GM18505 (cell line): ENCODE measurements around the gene PTCD3.

ENCODE experiments used
- ATAC-seq: cut with Tn5 transposase; IDR thresholded peaks from one replicate; pipeline ENCODE4 v1.9.1; 2021; ENCODE audit not compliant: unreplicated experiment
- POLR2A ChIP-seq: IDR thresholded peaks from 4 replicates; pipeline ENCODE4 v1.6.1; 2011; ENCODE audit warnings: borderline replicate concordance; ENCODE audit not compliant: insufficient read depth, insufficient read length; ENCODE audit errors: extremely low read depth

The PTCD3 gene

DNA sequence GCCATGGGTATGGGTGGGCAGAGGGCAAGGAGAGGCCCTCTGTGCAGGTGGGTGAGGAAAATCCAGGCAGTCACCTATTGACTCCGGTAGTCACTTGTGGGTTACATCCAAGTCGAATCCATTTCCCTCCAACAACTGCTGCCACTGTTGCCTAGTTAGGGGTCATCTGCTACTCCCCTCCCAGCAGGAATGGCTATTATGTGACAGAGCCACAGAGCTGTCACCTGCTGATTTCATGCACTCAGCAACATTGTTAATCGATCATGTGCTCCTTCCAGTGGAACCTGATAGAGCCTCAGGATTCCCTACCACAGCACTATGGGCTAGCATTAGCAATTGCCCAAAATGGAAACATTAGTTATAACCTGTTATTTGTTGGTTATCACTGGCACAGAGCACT lies 31.8 kb upstream of the PTCD3 start:
- no peak for TF ChIP-seq POLR2A
- no peak for ATAC-seq

DNA sequence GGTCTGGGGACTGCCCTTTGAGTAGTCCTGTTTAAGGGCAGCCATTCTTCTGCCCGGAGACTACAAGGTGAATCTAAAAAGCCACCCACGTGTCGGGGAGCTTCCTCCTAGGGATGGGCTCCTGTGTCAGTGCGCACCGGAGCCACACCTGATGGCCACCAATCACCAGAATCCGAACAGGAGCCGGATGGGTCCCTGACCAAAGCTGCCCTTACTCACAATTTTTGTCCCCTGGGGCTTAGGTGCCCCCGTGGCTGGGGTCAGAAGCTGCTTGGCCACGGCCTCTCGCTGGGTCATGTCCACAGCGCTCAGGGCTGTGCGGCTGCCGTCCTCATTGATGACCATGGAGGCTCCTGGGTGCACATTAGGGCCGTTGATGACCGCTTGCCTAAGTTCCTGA lies 31.2 kb upstream of the PTCD3 start:
- TF ChIP-seq POLR2A = no peak
- ATAC-seq = no peak

DNA sequence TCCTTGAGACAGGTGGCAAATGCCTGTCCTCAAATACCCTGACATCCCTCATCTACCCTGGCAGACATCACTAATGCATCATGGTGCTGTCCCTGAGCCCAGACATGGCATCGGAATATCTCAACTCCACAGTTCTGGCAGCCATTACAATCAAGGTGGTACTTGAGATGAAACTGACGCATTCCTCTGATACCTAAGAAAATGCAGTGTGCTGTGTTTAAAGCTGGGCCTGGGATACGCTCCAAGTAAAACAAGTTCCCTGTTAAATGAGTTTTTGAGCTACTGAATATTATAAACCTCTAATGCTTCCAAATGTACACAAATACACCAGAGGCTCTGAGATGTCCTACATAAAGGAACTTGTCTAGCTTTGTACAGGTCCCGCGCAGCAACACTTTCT lies 30.1 kb upstream of the PTCD3 start:
- ATAC-seq = no peak
- no peak for TF ChIP-seq POLR2A

DNA sequence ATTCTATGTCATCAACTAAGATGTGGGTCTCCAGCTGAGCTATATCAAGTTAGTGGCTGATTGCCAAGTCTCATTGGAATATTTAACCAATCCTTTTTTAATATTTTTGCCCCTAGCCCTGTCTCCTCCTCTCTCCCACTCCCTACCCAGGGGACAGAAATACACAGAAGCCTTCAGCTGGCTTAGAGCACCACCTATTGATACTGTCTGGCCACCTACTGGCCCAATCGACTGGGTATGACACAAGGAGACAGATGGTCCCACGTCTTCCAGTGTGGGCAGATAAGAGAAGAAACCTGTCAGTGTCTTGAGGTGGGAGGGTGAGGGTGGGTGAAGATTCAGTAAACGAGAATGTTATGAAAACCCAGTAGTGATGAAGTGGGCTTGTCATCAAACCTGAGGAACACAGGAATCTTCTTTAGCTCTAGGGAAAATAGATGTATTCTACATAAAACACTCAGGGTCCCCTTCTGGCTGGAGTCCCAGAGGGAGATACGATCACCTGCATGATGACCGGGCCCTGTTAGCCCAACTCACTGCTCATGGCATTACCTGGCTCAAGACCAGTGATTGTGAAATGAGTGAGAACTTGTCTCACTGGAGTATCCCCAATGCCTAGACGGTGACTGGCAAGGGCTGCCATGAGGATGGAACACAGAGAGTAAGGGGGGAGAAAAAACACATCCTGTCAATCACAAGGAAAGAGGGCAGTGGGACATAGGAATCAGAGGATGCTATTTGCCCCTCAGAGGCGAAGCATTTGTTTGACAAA lies 27.1 kb upstream of the PTCD3 start:
- no peak for ATAC-seq
- TF ChIP-seq POLR2A = no peak

DNA sequence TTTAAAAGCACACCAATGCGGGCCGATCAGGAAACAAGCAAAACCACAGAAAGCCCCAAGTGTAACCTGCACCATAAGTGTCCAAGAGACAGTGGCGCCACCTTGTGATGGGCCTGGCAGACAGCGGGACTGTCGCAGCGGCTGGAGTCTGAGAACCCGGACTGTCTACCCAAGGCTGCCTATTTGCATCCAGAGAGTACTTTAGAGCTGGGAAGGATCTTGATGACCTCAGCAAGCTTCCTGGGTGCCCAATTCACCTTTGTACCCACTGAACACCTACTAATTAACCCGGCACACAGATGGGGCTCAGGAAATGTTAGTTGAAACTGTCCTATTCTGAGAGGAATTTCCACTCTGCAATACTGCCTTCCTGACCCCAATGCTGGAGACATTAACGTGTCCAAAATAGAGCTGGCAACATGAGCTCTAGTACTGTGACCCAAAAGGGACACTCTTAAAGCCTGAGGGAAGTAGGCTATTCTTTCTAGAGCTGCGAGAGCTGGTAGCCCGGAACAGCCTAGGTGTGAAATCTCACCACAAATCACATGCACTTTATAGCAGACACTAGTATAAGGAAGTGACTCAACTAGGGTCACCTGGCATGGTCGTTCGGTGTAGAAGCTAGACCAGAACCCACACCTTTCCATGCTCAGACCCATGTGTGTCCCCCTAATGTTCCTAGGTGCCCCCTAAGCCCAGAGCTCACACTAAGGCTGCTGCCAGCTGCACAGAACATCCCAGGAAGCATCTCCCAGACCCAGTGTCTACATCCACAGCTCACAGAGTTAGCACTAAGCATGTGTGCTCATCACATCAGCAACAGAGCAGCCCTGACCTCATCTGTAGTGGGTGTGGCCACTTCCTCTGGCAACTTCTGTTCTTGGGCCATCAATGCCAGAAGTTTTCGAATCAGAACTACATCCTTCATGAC lies 25.8 kb upstream of the PTCD3 start:
- TF ChIP-seq POLR2A = peak; percentile 41
- peak; percentile 69 for ATAC-seq

DNA sequence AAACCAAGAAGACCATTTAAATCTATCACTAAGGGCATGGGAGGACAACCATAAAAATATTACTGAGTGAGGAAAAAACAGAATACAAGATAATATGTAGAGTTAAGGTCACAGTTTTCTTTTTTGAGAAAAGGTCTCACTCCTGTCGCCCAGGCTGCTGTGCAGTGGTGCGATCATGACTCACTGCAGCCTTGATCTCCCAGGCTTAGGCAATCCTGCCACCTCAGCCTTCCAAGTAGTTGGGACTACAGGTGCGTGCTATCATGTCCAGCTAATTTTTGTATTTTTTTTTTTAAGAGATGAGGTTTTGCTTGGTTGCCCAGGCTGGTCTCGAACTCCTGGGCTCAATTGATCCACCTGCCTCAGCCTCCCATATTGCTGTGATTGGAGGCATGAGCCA lies 24.3 kb upstream of the PTCD3 start:
- TF ChIP-seq POLR2A = no peak
- ATAC-seq = no peak

DNA sequence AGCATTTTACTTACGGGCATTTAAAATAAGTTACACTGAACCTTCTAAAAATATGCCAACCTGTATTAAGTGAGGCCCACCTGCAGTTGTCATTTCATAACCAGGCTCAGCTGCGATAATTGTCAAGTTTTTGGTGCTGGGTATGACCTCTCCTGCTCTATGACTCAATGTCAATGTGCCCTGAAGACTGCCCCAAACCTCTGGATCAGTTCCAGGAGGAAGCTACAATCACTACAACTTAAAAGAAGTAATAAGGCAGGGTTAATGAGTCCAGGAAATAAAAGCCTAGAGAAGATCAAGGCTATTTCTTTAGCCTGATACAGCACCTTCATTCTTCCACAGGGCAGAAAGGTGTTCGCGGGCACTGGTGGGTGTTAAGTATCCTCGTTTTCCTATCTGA lies 23.3 kb upstream of the PTCD3 start:
- no peak for TF ChIP-seq POLR2A
- ATAC-seq = no peak

DNA sequence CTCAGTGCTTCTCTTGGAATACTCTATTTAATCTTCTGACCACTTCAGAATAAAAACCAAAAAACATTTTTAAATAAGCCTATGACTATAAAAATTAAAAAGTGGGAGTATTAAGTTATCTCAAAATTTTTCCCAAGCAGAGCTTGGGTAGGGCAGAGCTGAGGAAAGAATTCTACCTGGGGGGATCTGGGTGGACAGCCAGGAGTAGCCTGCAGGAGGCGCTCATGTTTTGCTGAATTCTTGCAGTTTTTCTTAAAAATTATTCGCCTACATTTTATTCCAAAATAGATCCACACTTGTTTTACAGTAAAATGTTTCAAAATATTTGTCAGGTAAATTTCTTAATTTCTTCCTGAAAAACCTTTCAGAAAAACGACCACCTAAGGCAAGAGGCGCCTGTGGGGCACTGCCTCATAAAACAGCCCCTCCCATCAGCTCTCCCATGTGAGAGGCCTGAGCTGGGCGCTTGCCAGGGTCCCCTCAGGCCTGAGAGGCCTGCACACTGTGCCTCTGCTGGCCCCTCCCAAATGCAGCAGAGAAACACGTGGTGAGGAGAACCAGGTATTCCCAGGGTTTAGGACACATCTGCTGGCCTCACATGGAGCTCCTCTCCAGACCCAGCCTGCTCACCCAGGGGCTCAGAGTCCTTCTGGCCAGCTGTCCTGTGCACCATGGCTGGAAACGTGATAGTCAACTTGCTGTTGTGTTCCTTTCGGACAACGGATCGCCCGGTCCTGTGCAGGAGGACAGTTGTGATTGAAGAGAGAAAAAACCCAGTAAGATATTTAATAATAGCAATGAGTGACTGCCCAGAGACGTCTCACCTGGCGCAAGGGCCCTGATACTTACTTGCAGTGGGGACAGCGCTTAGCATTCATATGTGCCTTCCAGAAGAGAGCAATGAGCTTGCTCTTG lies 17.8 kb upstream of the PTCD3 start:
- TF ChIP-seq POLR2A = no peak
- ATAC-seq = no peak

DNA sequence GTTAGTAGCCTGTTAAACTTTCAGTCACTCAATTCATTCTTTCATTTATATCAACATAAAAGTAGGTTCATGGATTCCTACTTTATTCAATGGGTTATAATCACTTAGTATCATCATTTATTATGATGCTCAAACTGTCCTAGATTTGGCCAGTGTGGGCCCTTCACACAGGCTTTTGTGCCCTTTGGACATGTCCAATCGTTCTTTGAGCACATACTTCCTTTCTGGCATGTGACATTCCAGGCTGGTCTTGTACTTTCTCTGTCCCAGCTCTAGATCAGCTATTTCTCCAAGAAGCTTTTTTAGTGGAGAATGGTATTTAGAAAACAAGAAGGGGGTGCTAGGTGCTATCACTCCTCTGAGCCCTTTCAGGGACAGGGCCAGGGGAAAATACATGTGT lies 11.8 kb upstream of the PTCD3 start:
- TF ChIP-seq POLR2A = no peak
- no peak for ATAC-seq

DNA sequence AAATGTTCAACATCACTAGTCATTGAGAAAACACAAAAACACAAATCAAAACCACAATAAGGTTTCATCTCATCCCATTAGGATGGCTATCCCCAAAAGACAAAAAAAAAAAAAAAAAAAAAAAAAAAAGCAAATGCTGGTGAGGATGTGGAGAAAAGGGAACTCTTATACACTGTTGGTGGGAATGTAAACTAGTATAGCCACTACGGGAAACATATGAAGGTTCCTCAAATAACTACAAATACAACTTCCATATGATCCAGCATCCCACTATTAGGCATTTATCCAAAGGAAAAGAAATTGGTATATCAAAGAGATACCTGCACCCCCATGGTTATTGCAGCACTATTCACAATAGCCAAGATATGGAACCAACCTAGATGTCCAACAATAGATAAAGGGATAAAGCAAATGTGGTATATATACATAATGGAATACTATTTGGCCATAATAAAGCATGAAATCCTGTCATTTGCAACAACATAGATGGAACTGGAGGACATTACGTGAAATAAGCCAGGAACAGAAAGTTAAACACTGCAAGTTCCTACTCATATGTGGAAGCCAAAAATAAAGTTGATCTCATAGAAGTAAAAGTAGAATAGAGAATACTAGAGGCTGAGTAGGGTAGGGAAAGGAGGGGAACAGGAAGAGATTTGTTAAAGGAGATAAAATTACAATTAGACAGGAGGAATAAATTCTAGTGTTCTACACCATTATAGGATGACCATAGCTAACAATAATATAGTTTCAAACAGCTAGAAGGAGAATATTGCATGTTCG lies 8.7 kb upstream of the PTCD3 start:
- no peak for ATAC-seq
- no peak for TF ChIP-seq POLR2A

DNA sequence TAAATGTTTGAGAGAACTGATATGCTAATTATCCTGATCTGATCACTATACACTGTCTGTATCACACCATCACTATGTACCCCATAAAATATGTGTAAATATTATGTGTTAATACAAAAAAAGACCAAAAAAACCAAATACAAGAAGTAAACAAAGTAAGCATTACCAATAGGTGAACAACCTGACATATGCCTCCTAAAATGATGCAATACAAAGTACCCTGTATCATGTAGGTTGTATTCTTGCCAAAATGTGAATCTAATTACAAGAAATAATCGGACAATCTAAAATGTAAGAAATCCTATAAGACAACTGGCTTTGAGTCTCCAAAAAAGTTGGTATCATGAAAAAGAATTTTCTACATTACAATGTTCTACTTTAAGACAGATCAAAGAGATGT lies 8.1 kb upstream of the PTCD3 start:
- no peak for TF ChIP-seq POLR2A
- ATAC-seq = no peak

DNA sequence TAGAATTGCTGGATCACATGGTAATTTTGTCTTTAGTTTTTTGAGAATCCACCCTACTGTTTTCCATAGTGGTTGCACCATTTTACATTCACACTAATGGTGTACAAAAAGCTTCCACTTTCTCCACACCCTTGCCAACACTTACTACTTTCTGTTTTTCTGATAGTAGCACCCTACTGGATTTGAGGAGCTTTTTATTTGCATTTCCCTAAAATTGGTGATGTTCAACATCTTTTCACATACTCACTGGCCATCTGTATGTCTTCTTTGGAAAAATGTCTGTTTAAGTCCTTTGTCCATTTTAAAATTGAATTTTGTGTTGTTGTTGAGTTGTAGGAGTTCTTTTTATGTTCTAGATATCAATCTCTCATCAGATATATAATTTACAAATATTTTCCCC lies 3.9 kb upstream of the PTCD3 start:
- no peak for ATAC-seq
- TF ChIP-seq POLR2A = no peak
